Neural progenitor cell (in vitro differentiated cells): ENCODE measurements around the gene PTPRJ.

Experiments
- CTCF ChIP-seq: fragments of 200-600 bp; sonication (generic); IDR thresholded peaks from 2 replicates; pipeline ENCODE4 v1.5.1; 2017; ENCODE audit warnings: antibody characterized with exemption, mild to moderate bottlenecking
- EZH2 ChIP-seq: fragments of 200-600 bp; sonication (generic); IDR thresholded peaks from 2 replicates; pipeline ENCODE4 v1.6.1; 2017; ENCODE audit warnings: antibody characterized with exemption, mild to moderate bottlenecking, moderate library complexity

GRCh38 chr11:47998345-47998732, 18.0 kb downstream of the PTPRJ start:
- no peak for TF ChIP-seq EZH2
- no peak for TF ChIP-seq CTCF
